Suprapubic skin (tissue), 4 donors: ENCODE data around the gene AGMO. TPM values are rescaled to one million over a fixed set of nuclear protein-coding genes. Genes with fewer than 3 reads are reported as not detected.

Experiments
- DNase-seq, 2 donors: peaks; one replicate each; pipeline ENCODE4 v3.0.0-alpha.2; 2019; ENCODE audit warnings: low spot score in 2 of 2
- H3K27ac ChIP-seq: fragments of 200-600 bp; sonication (generic); one replicate; pipeline ENCODE4 v1.5.1; 2019
- H3K27me3 ChIP-seq: fragments of 200-600 bp; sonication (generic); one replicate; pipeline ENCODE4 v1.5.1; 2019
- H3K36me3 ChIP-seq: fragments of 200-600 bp; sonication (generic); one replicate; pipeline ENCODE4 v1.5.1; 2019
- H3K4me1 ChIP-seq: fragments of 200-600 bp; sonication (generic); one replicate; pipeline ENCODE4 v1.5.1; 2019
- H3K4me3 ChIP-seq: fragments of 200-600 bp; sonication (generic); one replicate; pipeline ENCODE4 v1.5.1; 2019; ENCODE audit warnings: mild to moderate bottlenecking
- H3K9me3 ChIP-seq: fragments of 200-600 bp; sonication (generic); one replicate; pipeline ENCODE4 v1.5.1; 2019
- CTCF ChIP-seq, 2 donors: fragments of 200-600 bp in 1 of 2; fragments of 450-650 bp in 1 of 2; sonication (generic) in 1 of 2; IDR thresholded peaks; one replicate each; pipeline ENCODE4 v1.5.1; 2016 to 2019; ENCODE audit warnings: antibody characterized with exemption in 2 of 2, mild to moderate bottlenecking in 1 of 2, moderate library complexity in 1 of 2
- EP300 ChIP-seq: sonication (generic); formaldehyde crosslinking; IDR thresholded peaks from one replicate; pipeline ENCODE4 v1.6.1; 2017; ENCODE audit warnings: antibody characterized with exemption
- POLR2A ChIP-seq, 2 donors: fragments of 450-650 bp; IDR thresholded peaks; one replicate each; pipeline ENCODE4 v1.6.1; 2017; ENCODE audit warnings: antibody characterized with exemption in 2 of 2, mild to moderate bottlenecking in 2 of 2, moderate library complexity in 2 of 2
- POLR2AphosphoS5 ChIP-seq, 3 donors: sonication (generic); formaldehyde crosslinking; IDR thresholded peaks; one replicate each; pipeline ENCODE4 v1.6.1; 2017; ENCODE audit warnings: antibody characterized with exemption in 3 of 3
- WGBS: methylation state at CpG from one replicate; pipeline ENCODE4 v1.1.5; 2018; 5-methylcytosine and 5-hydroxymethylcytosine counted together
- total RNA-seq, 4 donors: library from RNA; depleted of rRNA; stranded (reverse); fragments of >200 nt; gene quantifications; one replicate each; pipeline ENCODE4 v1.1.0, GENCODE V29; 2016

The AGMO gene
- total RNA-seq, 4 donors from 2014 or later = 0.40 TPM; not detected in 3

- no peak overlapping the region for H3K27ac ChIP-seq
- no peaks in the 10 kb centered on the region for H3K36me3 ChIP-seq
- DNase-seq = no peak
- no peaks in the 10 kb centered on the region for H3K9me3 ChIP-seq
- H3K4me3 ChIP-seq = no peak overlapping the region
- TF ChIP-seq POLR2AphosphoS5 (IDR thresholded peaks at IDR 0.05) (no peak), POLR2A (IDR thresholded peaks at IDR 0.05) (no peak), CTCF (IDR thresholded peaks at IDR 0.05) (no peak), EP300 (no peak)
- 94% methylated on average over 1 of the region's 1 CpG for WGBS
- no peaks in the 10 kb centered on the region for H3K27me3 ChIP-seq
- H3K4me1 ChIP-seq = no peaks in the 10 kb centered on the region
Measured at GRCh38 chr7:15166620-15167019, 395.2 kb downstream of the AGMO start.

- Histone ChIP-seq H3K4me1 (no peaks in the 10 kb centered on the region), H3K27ac (no peak overlapping the region), H3K9me3 (no peaks in the 10 kb centered on the region), H3K27me3 (no peaks in the 10 kb centered on the region), H3K36me3 (no peaks in the 10 kb centered on the region), H3K4me3 (no peak overlapping the region)
- DNase-seq = no peak
- TF ChIP-seq EP300 = no peak
- no peak for TF ChIP-seq CTCF (IDR thresholded peaks at IDR 0.05)
- no peak for TF ChIP-seq POLR2A (IDR thresholded peaks at IDR 0.05)
- TF ChIP-seq POLR2AphosphoS5 (IDR thresholded peaks at IDR 0.05) = no peak
- WGBS = 0% methylated on average over 1 of the region's 1 CpG
Measured at GRCh38 chr7:15159261-15159660, 402.6 kb downstream of the AGMO start.

- TF ChIP-seq POLR2A (IDR thresholded peaks at IDR 0.05) (no peak), POLR2AphosphoS5 (IDR thresholded peaks at IDR 0.05) (no peak), CTCF (IDR thresholded peaks at IDR 0.05) (no peak), EP300 (no peak)
- no peaks in the 10 kb centered on the region for H3K36me3 ChIP-seq
- H3K4me1 ChIP-seq = no peaks in the 10 kb centered on the region
- DNase-seq = no peak
- H3K4me3 ChIP-seq = no peak overlapping the region
- H3K27me3 ChIP-seq = no peaks in the 10 kb centered on the region
- WGBS = 35% methylated on average over 3 of the region's 3 CpGs
- H3K9me3 ChIP-seq = no peaks in the 10 kb centered on the region
- no peak overlapping the region for H3K27ac ChIP-seq
Measured at GRCh38 chr7:15158141-15158810, 403.5 kb downstream of the AGMO start.

Other genes with a start within 250 kb of the AGMO start
- gene MEOX2, start 124.7 kb upstream of the AGMO start, total RNA-seq = 1 to 10 TPM; 1.0 to 8.9 (median 3.0) TPM